ENCODE results near the gene SLC7A4. TPM values are rescaled to one million over a fixed set of nuclear protein-coding genes. Genes with fewer than 3 reads are reported as not detected.

Gene SLC7A4
- total RNA-seq, 1 experiment from 2014 or later, result 0.40 TPM

- DNase-seq (ENCODE audit: low read depth), result no peak
These were observed 32.8 kb downstream of the SLC7A4 start for GRCh38 chr22:20999350-21000206.

GRCh38 chr22:20998411-20999336, 33.7 kb downstream of the SLC7A4 start:
- peak; percentile 52 for DNase-seq (ENCODE audit: low read depth)

GRCh38 chr22:20997536-20998257, 34.7 kb downstream of the SLC7A4 start:
- DNase-seq (ENCODE audit: low read depth), result no peak

GRCh38 chr22:20996598-20997535, 35.5 kb downstream of the SLC7A4 start:
- no peak for DNase-seq (ENCODE audit: low read depth)

- no peak for DNase-seq (ENCODE audit: low read depth)
These were observed 36.3 kb downstream of the SLC7A4 start for GRCh38 chr22:20996031-20996410.

- no peak for DNase-seq (ENCODE audit: low read depth)
These were observed 36.9 kb downstream of the SLC7A4 start for GRCh38 chr22:20995329-20996030.

- DNase-seq (ENCODE audit: low read depth), result no peak
These were observed 37.5 kb downstream of the SLC7A4 start for GRCh38 chr22:20994902-20995241.

- no peak for DNase-seq (ENCODE audit: low read depth)
These were observed 38.0 kb downstream of the SLC7A4 start for GRCh38 chr22:20994128-20994901.

- DNase-seq (ENCODE audit: low read depth), result no peak
These were observed 38.8 kb downstream of the SLC7A4 start for GRCh38 chr22:20993304-20994127.

GRCh38 chr22:20992456-20993303, 39.7 kb downstream of the SLC7A4 start:
- DNase-seq (ENCODE audit: low read depth), result no peak

- DNase-seq (ENCODE audit: low read depth), result no peak
These were observed 40.3 kb downstream of the SLC7A4 start for GRCh38 chr22:20992056-20992442.

- DNase-seq (ENCODE audit: low read depth), result no peak
These were observed 40.9 kb downstream of the SLC7A4 start for GRCh38 chr22:20991252-20992055.

GRCh38 chr22:20990184-20991180, 41.9 kb downstream of the SLC7A4 start:
- no peak for DNase-seq (ENCODE audit: low read depth)

GRCh38 chr22:20989323-20990138, 42.8 kb downstream of the SLC7A4 start:
- peak; percentile 25 for DNase-seq (ENCODE audit: low read depth)
